HepG2 (cell line): ENCODE results near the gene MCF2L. TPM values are rescaled to one million over a fixed set of nuclear protein-coding genes. Genes with fewer than 3 reads are reported as not detected.

Experiments used
- AGO1 ChIP-seq: fragments of 200-400 bp; formaldehyde crosslinking; IDR thresholded peaks from 2 replicates; pipeline ENCODE4 v1.6.1; 2017; ENCODE audit warnings: mild to moderate bottlenecking, low read depth, low read length, moderate library complexity; ENCODE audit not compliant: poor library complexity, severe bottlenecking
- ATF4 ChIP-seq, 2 experiments: fragments of 450-650 bp in 1 of 2; sonication (generic) in 1 of 2; formaldehyde crosslinking; IDR thresholded peaks; 2 replicates each; pipeline versions ENCODE4 v1.5.0 to v1.8.0; 2020 to 2022; ENCODE audit warnings: mild to moderate bottlenecking in 1 of 2, missing genetic modification reagents in 1 of 2
- CENPT ChIP-seq: sonication (generic); formaldehyde crosslinking; IDR thresholded peaks from 2 replicates; pipeline ENCODE4 v1.8.0; 2022; ENCODE audit warnings: low read depth, mild to moderate bottlenecking, moderate library complexity, missing genetic modification reagents
- CHCHD3 ChIP-seq: sonication (generic); formaldehyde crosslinking; IDR thresholded peaks from 2 replicates; pipeline ENCODE4 v1.8.0; 2022; ENCODE audit warnings: mild to moderate bottlenecking, missing genetic modification reagents, moderate library complexity
- EEA1 ChIP-seq: sonication (generic); formaldehyde crosslinking; IDR thresholded peaks from 2 replicates; pipeline ENCODE4 v1.5.1; 2020; ENCODE audit warnings: mild to moderate bottlenecking, missing genetic modification reagents, borderline replicate concordance
- ETV6 ChIP-seq: sonication (generic); formaldehyde crosslinking; conservative IDR thresholded peaks from 2 replicates; pipeline ENCODE4 v1.4.0; 2020; ENCODE audit warnings: missing genetic modification reagents
- HOXA9 ChIP-seq: sonication (generic); formaldehyde crosslinking; IDR thresholded peaks from 2 replicates; pipeline ENCODE4 v1.8.1; 2022; ENCODE audit warnings: missing genetic modification reagents, mild to moderate bottlenecking, moderate library complexity, borderline replicate concordance
- IRX3 ChIP-seq: sonication (generic); formaldehyde crosslinking; IDR thresholded peaks from 2 replicates; pipeline ENCODE4 v1.8.1; 2023; ENCODE audit warnings: mild to moderate bottlenecking, low read depth, missing genetic modification reagents, borderline replicate concordance
- PAXIP1 ChIP-seq: sonication (generic); formaldehyde crosslinking; conservative IDR thresholded peaks from 2 replicates; pipeline ENCODE4 v1.4.0; 2020; ENCODE audit warnings: mild to moderate bottlenecking, missing genetic modification reagents, moderate library complexity
- PHF21A ChIP-seq: sonication (generic); formaldehyde crosslinking; IDR thresholded peaks from 2 replicates; pipeline ENCODE4 v1.5.0; 2020; ENCODE audit warnings: mild to moderate bottlenecking, missing genetic modification reagents
- PITX1 ChIP-seq: sonication (generic); formaldehyde crosslinking; IDR thresholded peaks from 2 replicates; pipeline ENCODE4 v1.5.1; 2020; ENCODE audit warnings: mild to moderate bottlenecking, missing genetic modification reagents
- PPARG ChIP-seq: conservative IDR thresholded peaks from 2 replicates; pipeline ENCODE4 v1.6.1; 2016; ENCODE audit warnings: missing biosample characterization, missing genetic modification reagents
- SNAPC5 ChIP-seq: sonication (generic); formaldehyde crosslinking; IDR thresholded peaks from 2 replicates; pipeline ENCODE4 v1.8.1; 2023; ENCODE audit warnings: mild to moderate bottlenecking, missing genetic modification reagents, borderline replicate concordance
- SRF ChIP-seq: IDR thresholded peaks from 2 replicates; pipeline ENCODE4 v1.6.1; 2011; ENCODE audit warnings: mild to moderate bottlenecking, low read depth, low read length, moderate library complexity
- THAP7 ChIP-seq: sonication (generic); formaldehyde crosslinking; IDR thresholded peaks from 2 replicates; pipeline ENCODE4 v1.8.1; 2023; ENCODE audit warnings: mild to moderate bottlenecking, missing genetic modification reagents
- ZMYM4 ChIP-seq: sonication (generic); formaldehyde crosslinking; IDR thresholded peaks from 2 replicates; pipeline ENCODE4 v1.8.1; 2023; ENCODE audit warnings: mild to moderate bottlenecking, missing genetic modification reagents
- ZNF160 ChIP-seq: sonication (generic); formaldehyde crosslinking; IDR thresholded peaks from 2 replicates; pipeline ENCODE4 v1.8.0; 2022; ENCODE audit warnings: mild to moderate bottlenecking, inconsistent platforms, missing genetic modification reagents
- ZNF34 ChIP-seq: sonication (generic); formaldehyde crosslinking; IDR thresholded peaks from 2 replicates; pipeline ENCODE4 v1.4.0; 2020; ENCODE audit warnings: mild to moderate bottlenecking, missing genetic modification reagents, borderline replicate concordance
- ZNF446 ChIP-seq: sonication (generic); formaldehyde crosslinking; IDR thresholded peaks from 2 replicates; pipeline ENCODE4 v1.5.0; 2020; ENCODE audit warnings: mild to moderate bottlenecking, missing genetic modification reagents
- ZSCAN21 ChIP-seq: sonication (generic); formaldehyde crosslinking; IDR thresholded peaks from 2 replicates; pipeline ENCODE4 v1.8.0; 2022; ENCODE audit warnings: mild to moderate bottlenecking, missing genetic modification reagents, moderate library complexity, borderline replicate concordance
- ZSCAN5A ChIP-seq: sonication (generic); formaldehyde crosslinking; IDR thresholded peaks from 2 replicates; pipeline ENCODE4 v1.8.0; 2022; ENCODE audit warnings: mild to moderate bottlenecking, missing genetic modification reagents, borderline replicate concordance
- polyA plus RNA-seq, 8 experiments: library from polyadenylated mRNA; depleted of rRNA in 3 of 8; stranded (reverse) in 7 of 8; unstranded in 1 of 8; fragments of >200 nt; fragmentation: Illumina TruSeq in 4 of 8; extraction: Trizol in 4 of 8; gene quantifications; 2 replicates each; pipeline versions ENCODE4 v1.2.1 to v1.2.3, GENCODE V29; 2011 to 2016; ENCODE audit warnings: low read depth in 4 of 8, missing spikeins in 1 of 8, mixed read lengths in 1 of 8; ENCODE audit not compliant: insufficient read depth in 1 of 8
- total RNA-seq, 5 experiments: library from RNA; depleted of rRNA; stranded (reverse); fragments of >200 nt; fragmentation: Illumina TruSeq; extraction: Trizol; gene quantifications; 2 replicates each; pipeline ENCODE4 v1.2.3, GENCODE V29; 2016; ENCODE audit warnings: low read depth in 1 of 5

MCF2L gene
- total and polyA plus RNA-seq, 2 of the 13 experiments (the other 11 are each of a cell fraction or from before 2014, with no cell fraction given), result 19.4 to 28.4 TPM

GRCh38 chr13:113138792-113139551, 170.0 kb downstream of the MCF2L start (continued):
- TF ChIP-seq ATF4 (CRISPR knock-in tag; IDR thresholded peaks at IDR 0.05) (peak in 1 of 2 experiments; percentile 14; a peak in 2 of 4 replicates), EEA1 (CRISPR knock-in tag) (no peak), PPARG (CRISPR knock-in tag) (peak; percentile 92), ZMYM4 (peak; percentile 78), AGO1 (no peak), HOXA9 (CRISPR knock-in tag) (no peak), THAP7 (CRISPR knock-in tag) (no peak), PAXIP1 (CRISPR knock-in tag) (peak; percentile 98), CHCHD3 (CRISPR knock-in tag) (no peak), ZNF446 (CRISPR knock-in tag) (0 out of 2 replicates have a peak, but pooled peaks have one; percentile 22), ZNF34 (CRISPR knock-in tag) (no peak), ZNF160 (CRISPR knock-in tag) (peak; percentile 82; the same call in 1 of the 2 replicates), PHF21A (CRISPR knock-in tag) (peak; percentile 97), SNAPC5 (CRISPR knock-in tag) (no peak), CENPT (CRISPR knock-in tag) (no peak), ETV6 (peak; percentile 66; the same call in 1 of the 2 replicates), ZSCAN21 (CRISPR knock-in tag) (no peak), IRX3 (CRISPR knock-in tag) (no peak), ZSCAN5A (no peak), PITX1 (CRISPR knock-in tag) (peak; percentile 98), SRF (peak; percentile 63)
